ENCODE measurements around the gene CAPN6.

GRCh38 chrX:111244235-111244750 is 26.0 kb downstream of the CAPN6 start:
- TF ChIP-seq SP1 (CRISPR knock-in tag; conservative IDR thresholded peaks at IDR 0.05) (no peak), CTCF (IDR thresholded peaks at IDR 0.05) (peak; percentile 26; the same call in 1 of the 2 replicates), FOXK1 (CRISPR knock-in tag; IDR thresholded peaks at IDR 0.05) (no peak), NR3C1 (CRISPR knock-in tag; conservative IDR thresholded peaks at IDR 0.05; ENCODE audit: low read depth) (no peak), E2F4 (CRISPR knock-in tag; IDR thresholded peaks at IDR 0.05; ENCODE audit: borderline replicate concordance, low read depth) (no peak), ZNF512 (CRISPR knock-in tag; IDR thresholded peaks at IDR 0.05; ENCODE audit: borderline replicate concordance) (no peak)

All from WTC11 (cell line).